Activated CD8-positive, alpha-beta memory T cell treated with anti-CD3 and anti-CD28 coated beads for 48 hours (primary cell): Measurements from ENCODE around the gene XRRA1.
"Not testable (repeated sequence)": the region's sequence is repeated elsewhere in the genome, so short reads cannot be mapped to it uniquely, and the experiment has no call there.

ENCODE experiments used
- DNase-seq, 3 experiments: peaks; one replicate each; pipeline ENCODE4 v3.0.0-alpha.2; 2020; ENCODE audit warnings: low read depth in 2 of 3, low spot score in 2 of 3

XRRA1 gene

GRCh38 chr11:74839446-74839845 lies 109.4 kb downstream of the XRRA1 start:
- no peak for DNase-seq

- DNase-seq, result no peak
Measured at GRCh38 chr11:74838188-74838587, 110.7 kb downstream of the XRRA1 start.

- DNase-seq, result no peak
Measured at GRCh38 chr11:74837191-74837590, 111.7 kb downstream of the XRRA1 start.

- DNase-seq, result no peak
Measured at GRCh38 chr11:74826901-74827300, 122.0 kb downstream of the XRRA1 start.

GRCh38 chr11:74825596-74825995 lies 123.3 kb downstream of the XRRA1 start:
- not testable (repeated sequence) for DNase-seq

- no peak for DNase-seq
Measured at GRCh38 chr11:74824285-74824982, 124.5 kb downstream of the XRRA1 start.

- DNase-seq, result no peak
Measured at GRCh38 chr11:74822170-74822569, 126.7 kb downstream of the XRRA1 start.

- no peak for DNase-seq
Measured at GRCh38 chr11:74820763-74821162, 128.1 kb downstream of the XRRA1 start.

- DNase-seq, result no peak
Measured at GRCh38 chr11:74819400-74819799, 129.5 kb downstream of the XRRA1 start.

- no peak for DNase-seq
Measured at GRCh38 chr11:74818283-74818946, 130.5 kb downstream of the XRRA1 start.

GRCh38 chr11:74816664-74817063 lies 132.2 kb downstream of the XRRA1 start:
- DNase-seq, result no peak

- no peak for DNase-seq
Measured at GRCh38 chr11:74815966-74816365, 132.9 kb downstream of the XRRA1 start.

- no peak for DNase-seq
Measured at GRCh38 chr11:74809801-74810200, 139.1 kb downstream of the XRRA1 start.

GRCh38 chr11:74806267-74806666 lies 142.6 kb downstream of the XRRA1 start:
- DNase-seq, result no peak

- no peak for DNase-seq
Measured at GRCh38 chr11:74791333-74792100, 157.4 kb downstream of the XRRA1 start.
